Upper lobe of left lung (tissue), 4 donors: Measurements from ENCODE around the gene PLCG2.

Experiments
- CTCF ChIP-seq, 6 experiments: fragments of 450-650 bp in 4 of 6; fragments of 200-600 bp in 2 of 6; sonication (generic) in 2 of 6; IDR thresholded peaks; one replicate each; pipeline ENCODE4 v1.5.1; 2016 to 2019; ENCODE audit warnings: antibody characterized with exemption in 6 of 6
- POLR2A ChIP-seq, 4 donors: fragments of 450-650 bp; IDR thresholded peaks; one replicate each; pipeline ENCODE4 v1.5.1; 2016 to 2017; ENCODE audit warnings: antibody characterized with exemption in 4 of 4, mild to moderate bottlenecking in 2 of 4
- POLR2AphosphoS5 ChIP-seq, 2 donors: sonication (generic); formaldehyde crosslinking; IDR thresholded peaks; one replicate each; pipeline ENCODE4 v1.5.1; 2017; ENCODE audit warnings: antibody characterized with exemption in 2 of 2

DNA sequence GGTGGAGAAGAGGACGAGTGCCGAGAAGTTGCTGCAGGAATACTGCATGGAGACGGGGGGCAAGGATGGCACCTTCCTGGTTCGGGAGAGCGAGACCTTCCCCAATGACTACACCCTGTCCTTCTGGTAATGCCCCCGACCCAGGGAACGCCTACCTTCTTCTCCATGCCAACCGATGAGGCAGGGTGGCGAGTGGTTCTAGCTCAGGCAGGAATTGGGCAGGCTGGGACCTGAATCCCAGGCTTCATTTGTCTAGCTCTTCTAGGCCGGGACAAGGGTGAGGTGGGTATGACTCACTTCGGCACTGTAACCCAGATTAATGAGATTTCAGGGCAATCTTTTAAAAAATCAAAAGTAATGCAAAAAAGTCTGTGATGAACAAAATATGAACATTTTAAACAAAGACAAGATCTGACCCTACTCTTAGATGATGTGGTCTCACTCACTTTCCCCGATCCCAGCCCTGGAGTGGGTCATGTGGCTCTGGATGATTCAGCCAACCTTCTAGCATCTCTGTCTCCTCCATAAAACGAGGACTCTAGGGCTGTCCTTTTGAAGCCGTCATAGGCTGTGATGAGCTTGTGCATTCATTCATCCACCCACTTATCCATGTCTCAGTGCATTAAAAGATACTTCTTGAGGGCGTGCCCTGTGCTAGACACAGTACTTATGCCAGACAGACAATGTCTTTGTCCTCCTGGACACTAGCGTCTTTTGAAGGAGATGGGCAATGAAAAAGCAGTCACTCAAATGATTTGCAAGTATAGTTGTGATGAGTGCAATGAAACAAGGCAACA, 129.6 kb downstream of the PLCG2 start:
- TF ChIP-seq POLR2AphosphoS5 (IDR thresholded peaks at IDR 0.05) (no peak), CTCF (IDR thresholded peaks at IDR 0.05) (no peak), POLR2A (IDR thresholded peaks at IDR 0.05) (no peak)
